HG03139 (cell line): Measurements from ENCODE around the gene HOXC9.
"Not testable (repeated sequence)": the region's sequence is repeated elsewhere in the genome, so short reads cannot be mapped to it uniquely, and the experiment has no call there.

ENCODE experiments used
- ATAC-seq: cut with Tn5 transposase; IDR thresholded peaks from one replicate; pipeline ENCODE4 v1.9.1; 2021; ENCODE audit not compliant: unreplicated experiment

HOXC9 gene

DNA sequence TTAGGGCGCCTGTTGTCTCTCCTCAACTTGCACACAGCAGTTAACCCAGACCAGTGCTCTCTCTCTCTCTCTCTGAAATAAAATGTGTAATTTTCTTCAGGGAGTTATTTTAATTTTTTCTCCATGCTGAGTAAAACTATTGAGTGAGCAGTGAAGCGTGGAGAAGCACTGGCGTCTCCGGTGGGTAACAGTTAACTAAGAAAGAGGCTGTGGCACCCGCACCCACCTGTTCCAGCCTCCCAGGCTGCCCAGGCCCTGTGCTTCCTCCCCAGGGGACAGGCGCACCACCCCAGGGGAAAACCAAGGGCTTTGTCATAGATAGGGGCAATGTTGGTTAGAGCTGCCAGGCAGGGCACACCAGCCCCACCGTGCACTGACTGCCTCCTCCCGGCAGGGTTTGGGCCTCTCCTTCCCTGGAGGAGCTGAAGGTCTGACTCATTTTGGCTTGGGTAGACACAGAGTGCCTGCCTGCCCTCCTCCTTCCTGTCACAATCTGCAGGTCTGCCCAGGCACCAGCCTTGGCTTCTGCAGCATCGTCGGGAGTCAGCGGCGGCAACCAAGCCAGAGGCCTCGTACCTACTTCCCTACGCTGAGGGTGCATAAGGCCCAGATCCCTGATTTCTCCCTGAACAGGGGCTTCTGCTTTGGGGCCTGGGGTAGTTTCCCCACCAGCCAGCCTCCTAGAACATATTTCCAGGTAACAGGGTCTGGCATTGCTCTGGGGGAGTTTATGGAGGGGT, 36.8 kb downstream of the HOXC9 start:
- ATAC-seq, result no peak

DNA sequence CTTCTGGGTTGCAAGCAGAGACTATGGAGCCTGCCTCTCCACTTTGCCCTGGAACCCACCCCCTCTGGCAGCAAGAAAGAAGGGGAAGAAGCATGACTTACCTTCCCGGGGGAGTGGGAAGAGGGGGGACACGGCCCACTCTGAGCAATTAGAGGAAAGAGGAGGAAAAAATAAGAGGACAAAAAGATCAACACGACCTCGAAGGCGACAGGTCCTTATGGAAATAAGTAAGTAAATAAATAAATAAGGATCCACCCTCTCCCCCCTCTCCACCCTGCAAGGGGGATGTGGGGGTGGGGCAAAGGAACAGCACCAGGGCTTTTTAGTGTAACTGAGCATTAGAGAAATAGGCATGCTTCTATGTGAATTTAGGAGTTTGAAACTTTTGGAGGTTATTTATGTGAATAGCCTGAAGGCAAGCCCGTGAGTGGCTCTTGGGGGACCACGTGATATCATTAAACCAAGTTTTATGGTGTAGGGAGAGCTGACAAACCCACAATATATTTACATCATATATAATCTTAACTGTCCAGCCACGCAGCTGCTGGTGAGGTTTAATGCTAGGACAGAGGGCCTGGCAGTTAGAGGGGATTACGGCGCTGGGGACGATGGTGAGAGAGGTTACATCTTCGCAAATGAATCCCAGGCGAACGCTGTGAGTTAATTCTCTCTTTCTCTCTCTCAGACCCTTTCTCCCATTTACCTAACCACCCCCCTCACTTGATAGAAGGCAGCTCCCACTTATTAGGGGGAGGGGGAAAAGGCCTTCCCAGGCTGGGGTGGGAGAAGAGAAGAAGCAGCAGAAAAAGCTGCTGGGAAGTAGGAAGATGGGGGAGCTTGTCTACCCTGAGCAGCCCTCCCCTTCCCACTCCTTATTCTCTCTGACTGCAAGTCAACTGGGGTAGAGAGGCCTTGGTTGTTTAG, 37.7 kb downstream of the HOXC9 start:
- ATAC-seq, result no peak

GRCh38 chr12:54038284-54038870, 38.4 kb downstream of the HOXC9 start:
- ATAC-seq, result no peak

DNA sequence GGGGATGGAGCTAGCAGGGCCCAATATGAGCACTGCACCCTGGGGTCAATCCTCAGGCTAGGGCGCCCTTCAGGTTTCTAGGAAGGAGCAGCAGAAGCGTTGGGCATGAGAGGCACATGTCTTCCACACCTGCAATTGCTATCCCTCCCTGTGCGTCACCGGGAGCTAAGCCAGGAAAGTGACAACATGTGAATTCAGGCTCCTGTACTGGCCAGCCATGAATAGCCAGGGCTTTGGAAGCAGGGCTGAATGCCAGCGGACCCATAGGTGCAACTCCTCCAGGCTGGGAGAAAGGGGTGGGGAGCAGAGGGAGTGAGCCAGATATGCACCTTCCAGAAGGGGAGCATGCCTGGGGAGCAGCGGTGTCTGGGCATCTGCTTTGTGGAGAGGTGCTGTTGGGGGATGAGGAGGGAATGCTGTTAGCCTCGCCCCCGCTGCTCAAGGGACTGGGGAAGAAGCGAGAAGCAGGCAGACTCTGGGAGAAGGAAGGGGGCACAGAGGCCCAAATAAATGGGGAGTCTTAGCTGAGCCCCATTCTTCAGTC, 39.0 kb downstream of the HOXC9 start:
- ATAC-seq, result no peak

DNA sequence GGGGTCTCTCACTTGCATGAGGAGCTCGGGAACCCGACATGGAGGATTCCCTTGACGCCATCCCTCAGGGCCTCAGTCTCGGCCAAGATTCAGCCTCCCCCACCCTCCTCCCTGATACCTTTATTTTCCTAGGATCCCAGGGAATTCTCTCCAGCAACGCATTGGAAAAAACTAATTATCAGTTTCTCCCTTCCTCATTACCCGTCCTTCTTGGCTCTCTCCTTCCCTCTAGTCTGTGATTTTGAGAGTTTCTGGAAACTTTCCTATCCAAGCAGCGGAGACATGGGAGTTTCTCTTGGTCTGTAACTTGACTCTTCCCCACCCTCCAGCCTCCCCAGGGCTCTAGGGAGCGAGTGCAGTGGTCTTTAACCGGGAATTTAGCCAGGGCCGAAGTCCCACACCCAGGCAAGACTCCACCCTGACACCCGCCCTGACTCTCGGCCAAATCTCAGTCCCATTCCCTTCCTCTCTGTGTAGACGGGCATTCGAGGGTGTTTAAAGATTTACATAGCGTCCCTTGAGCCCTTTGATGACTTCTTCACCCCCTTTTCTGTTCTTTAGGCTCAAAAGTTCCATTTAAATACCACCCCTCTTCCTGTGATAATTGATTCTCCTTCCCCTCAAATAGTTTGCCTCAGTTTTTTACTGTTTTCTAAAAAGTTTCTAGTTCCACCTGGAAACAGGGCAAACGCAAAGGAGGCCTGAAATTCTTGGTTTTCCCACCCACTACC, 39.6 kb downstream of the HOXC9 start:
- ATAC-seq, result no peak

GRCh38 chr12:54040148-54040494, 40.2 kb downstream of the HOXC9 start:
- no peak for ATAC-seq

- no peak for ATAC-seq
Measured at GRCh38 chr12:54040648-54041047, 40.7 kb downstream of the HOXC9 start.

DNA sequence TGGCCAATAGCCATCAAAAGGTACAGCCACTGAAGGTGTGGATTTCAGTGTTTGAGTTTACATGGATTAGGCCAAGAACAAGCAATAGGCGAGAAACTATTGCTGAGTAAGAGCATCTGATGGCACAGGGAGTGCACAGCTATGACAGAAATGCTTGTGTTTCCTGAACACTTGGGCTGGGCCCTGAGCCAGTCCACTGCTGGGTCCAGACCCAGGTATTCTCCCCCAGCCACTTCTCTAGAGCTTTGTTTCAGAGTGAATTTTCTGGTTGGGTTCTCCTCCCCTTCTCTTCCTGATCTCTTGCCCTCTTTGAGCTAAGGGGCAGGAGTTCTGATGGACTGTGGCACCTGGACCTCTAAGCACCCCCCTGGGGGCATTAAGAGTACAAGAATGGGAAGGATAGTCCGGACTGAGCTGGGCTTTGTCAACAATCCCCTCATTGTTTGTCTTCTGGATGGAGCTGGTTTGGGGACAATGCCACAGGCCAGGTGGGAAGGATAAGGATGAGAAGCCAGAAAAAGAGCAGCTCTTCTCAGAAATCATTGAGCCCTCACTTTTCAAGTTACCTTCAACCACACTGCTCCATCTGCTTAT, 41.2 kb downstream of the HOXC9 start:
- no peak for ATAC-seq

- ATAC-seq, result not testable (repeated sequence)
Measured at GRCh38 chr12:54042033-54042432, 42.1 kb downstream of the HOXC9 start.

- no peak for ATAC-seq
Measured at GRCh38 chr12:54042970-54043853, 43.3 kb downstream of the HOXC9 start.

- ATAC-seq, result no peak
Measured at GRCh38 chr12:54044425-54045103, 44.6 kb downstream of the HOXC9 start.

GRCh38 chr12:54045401-54045800, 45.4 kb downstream of the HOXC9 start:
- no peak for ATAC-seq

GRCh38 chr12:54045868-54046521, 46.0 kb downstream of the HOXC9 start:
- ATAC-seq, result no peak

DNA sequence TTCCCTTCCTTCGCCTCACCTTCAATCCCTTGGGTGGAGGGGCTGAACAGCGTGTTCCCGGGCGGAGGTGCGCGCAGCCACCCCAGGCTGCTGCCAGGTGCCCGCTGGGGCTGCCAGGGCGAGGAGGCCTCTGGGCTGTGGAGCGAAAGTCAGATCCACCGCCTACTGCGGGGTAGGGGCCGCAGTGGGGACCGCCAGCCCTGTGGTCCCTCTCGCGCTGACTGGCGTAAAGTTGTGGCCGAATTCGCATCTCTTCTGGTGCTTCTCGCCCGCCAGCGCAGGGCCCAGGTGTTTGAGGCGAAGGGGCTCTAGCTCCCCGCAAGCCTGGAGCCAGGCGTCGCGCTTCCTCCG, 46.8 kb downstream of the HOXC9 start:
- ATAC-seq, result no peak

DNA sequence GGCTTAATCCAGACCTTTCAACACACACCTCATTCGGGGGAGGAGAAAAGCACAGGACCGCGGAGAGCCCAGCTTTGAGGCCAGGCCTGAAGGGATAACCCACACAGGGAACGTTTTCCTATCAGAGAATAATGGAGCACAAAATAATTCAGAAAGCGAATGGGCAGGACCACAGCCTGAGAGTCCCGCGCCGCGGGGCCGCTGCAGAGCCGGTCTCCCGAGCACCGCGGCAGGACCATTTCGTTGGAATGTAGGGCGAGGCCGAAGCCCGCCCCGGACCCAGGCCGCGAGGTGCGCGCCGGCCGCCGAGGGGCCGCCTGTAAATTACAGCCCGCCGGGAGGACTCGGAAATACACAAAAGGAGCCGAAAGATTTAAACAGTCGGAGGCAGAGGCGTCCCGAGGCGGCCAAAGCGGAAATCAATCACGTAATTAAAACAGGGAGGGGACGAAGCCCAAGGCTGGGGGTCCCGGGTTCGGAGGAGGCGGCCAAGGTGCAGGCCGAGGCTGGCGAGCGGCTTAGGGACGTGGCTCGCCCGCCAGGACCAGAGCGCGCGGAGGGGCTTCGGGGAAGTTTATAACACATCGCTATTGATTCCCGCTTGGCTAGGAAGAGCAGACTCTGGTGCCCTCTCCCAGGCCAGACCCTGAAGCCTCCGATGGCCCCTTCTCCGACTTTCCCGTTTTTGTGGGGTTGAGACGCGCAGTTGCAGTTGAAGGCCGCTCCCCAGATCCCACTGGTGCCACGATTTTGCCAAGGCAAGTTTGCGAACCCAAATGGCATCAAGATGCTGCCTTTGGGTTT, 47.4 kb downstream of the HOXC9 start:
- ATAC-seq, result no peak

DNA sequence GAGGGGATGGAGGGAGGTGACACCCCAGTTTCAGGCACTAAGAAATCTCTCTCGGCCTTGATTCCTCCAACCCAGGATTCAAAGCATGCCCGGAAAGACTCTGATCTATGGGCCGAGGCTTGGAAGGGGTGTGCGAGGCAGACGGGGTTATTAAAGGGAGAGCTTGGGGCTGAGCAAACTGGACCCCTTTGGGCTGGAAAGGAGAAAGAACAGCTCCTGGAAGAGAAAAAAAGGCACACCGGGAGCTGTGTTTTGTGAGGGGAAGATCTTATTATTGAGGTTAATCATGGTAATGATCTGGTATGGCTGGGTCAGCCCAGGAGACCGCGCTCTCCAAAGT, 48.0 kb downstream of the HOXC9 start:
- no peak for ATAC-seq

GRCh38 chr12:54048406-54049093, 48.6 kb downstream of the HOXC9 start:
- ATAC-seq, result no peak
